DND-41 (cell line): Measurements from ENCODE around the gene CCNY.
A peak's percentile ranks its signal among the peaks of the same experiment; 100 is the strongest.

Experiments
- ATAC-seq: fragments of 200-7000 bp; cut with Tn5 transposase; 3 replicates; pipeline ENCODE4 v1.9.1; 2021; ENCODE audit warnings: low read depth; ENCODE audit not compliant: insufficient read depth
- DNase-seq: peaks from one replicate; pipeline ENCODE4 v3.0.0-alpha.2; 2020
- H2AFZ ChIP-seq: 2 replicates; pipeline ENCODE4 v1.6.0; 2012; ENCODE audit warnings: low read depth, low read length
- H3K27ac ChIP-seq: 2 replicates; pipeline ENCODE4 v1.5.1; 2012; ENCODE audit warnings: low read length, inconsistent platforms
- H3K27me3 ChIP-seq: fragments of 200-600 bp; sonication (generic); 2 replicates; pipeline ENCODE4 v1.6.0; 2012; ENCODE audit warnings: low read length, mild to moderate bottlenecking, inconsistent platforms; ENCODE audit not compliant: insufficient read depth, poor library complexity
- H3K36me3 ChIP-seq: 2 replicates; pipeline ENCODE4 v1.5.1; 2012; ENCODE audit warnings: low read length, inconsistent platforms; ENCODE audit not compliant: insufficient read depth
- H3K4me1 ChIP-seq: 2 replicates; pipeline ENCODE4 v1.5.1; 2012; ENCODE audit warnings: mild to moderate bottlenecking, low read length; ENCODE audit not compliant: insufficient read depth
- H3K4me2 ChIP-seq: 2 replicates; pipeline ENCODE4 v1.6.0; 2012; ENCODE audit warnings: mild to moderate bottlenecking, moderate library complexity, low read length, inconsistent platforms; ENCODE audit not compliant: insufficient read depth
- H3K4me3 ChIP-seq, 2 experiments: fragments of 200-600 bp in 1 of 2; shearing (Covaris generic) in 1 of 2; 2 replicates each; pipeline ENCODE4 v1.5.1; 2012 to 2016; ENCODE audit warnings: inconsistent platforms in 2 of 2, low read length in 2 of 2, mild to moderate bottlenecking in 2 of 2, low read depth in 1 of 2, moderate library complexity in 1 of 2
- H3K79me2 ChIP-seq: 2 replicates; pipeline ENCODE4 v1.6.0; 2012; ENCODE audit warnings: low read length, inconsistent platforms; ENCODE audit not compliant: insufficient read depth
- H3K9ac ChIP-seq: 2 replicates; pipeline ENCODE4 v1.6.0; 2012; ENCODE audit warnings: low read depth, mild to moderate bottlenecking, inconsistent platforms, low read length, moderate library complexity
- H3K9me3 ChIP-seq: 2 replicates; pipeline ENCODE4 v1.5.1; 2012; ENCODE audit warnings: low read length, moderate library complexity, mild to moderate bottlenecking, inconsistent platforms; ENCODE audit not compliant: insufficient read depth, severe bottlenecking
- H4K20me1 ChIP-seq: 2 replicates; pipeline ENCODE4 v1.6.0; 2012; ENCODE audit warnings: low read length; ENCODE audit not compliant: insufficient read depth
- EZH2 ChIP-seq: IDR thresholded peaks from 3 replicates; pipeline ENCODE4 v1.6.1; 2012; ENCODE audit warnings: borderline replicate concordance, low read depth, mild to moderate bottlenecking, moderate library complexity, low read length, inconsistent platforms; ENCODE audit not compliant: severe bottlenecking
- TF ChIP-seq, protein P1 (sequence below): IDR thresholded peaks from 2 replicates; pipeline ENCODE4 v1.5.1; 2012; ENCODE audit warnings: borderline replicate concordance, low read length, moderate library complexity, mild to moderate bottlenecking; ENCODE audit not compliant: poor library complexity, severe bottlenecking; ENCODE audit errors: extremely low read depth

The CCNY gene

DNA sequence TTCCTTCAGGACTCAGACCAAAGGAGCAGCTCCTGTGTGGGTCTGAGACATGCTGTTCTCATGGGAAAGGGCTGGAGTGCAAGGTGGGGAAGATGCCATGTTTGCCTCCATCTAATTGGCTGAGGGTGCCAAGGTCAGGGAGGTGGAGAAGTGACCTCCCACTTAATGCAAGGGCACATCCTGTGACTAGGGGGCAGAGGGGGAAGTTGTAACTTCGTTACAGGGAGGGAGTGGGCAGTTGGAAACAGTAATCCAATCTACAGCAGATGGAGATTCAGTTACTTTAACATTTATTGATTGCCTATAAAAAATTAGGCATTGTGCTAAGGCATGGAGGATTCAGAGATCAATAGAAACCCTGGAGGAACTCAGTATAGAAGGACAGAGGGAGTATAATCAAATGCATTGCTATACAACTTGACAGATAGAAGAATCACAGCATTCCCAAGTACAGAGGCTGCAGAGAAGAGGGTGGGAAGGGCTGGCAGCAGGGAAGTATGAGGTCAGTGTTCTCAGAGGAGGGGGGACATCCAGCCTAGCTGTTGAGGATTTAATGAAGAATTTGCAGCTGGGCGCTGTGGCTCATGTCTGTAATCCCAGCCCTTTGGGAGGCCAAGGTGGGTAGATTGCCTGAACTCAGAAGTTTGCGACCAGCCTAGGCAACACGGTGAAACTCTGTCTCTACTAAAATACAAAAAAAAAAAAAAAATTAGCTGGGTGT is 75.9 kb downstream of the CCNY start:
- Histone ChIP-seq H3K4me1 (peaks cover 11% of the 10 kb centered on the region), H3K27me3 (no peaks in the 10 kb centered on the region), H3K27ac (peak overlapping the region; percentile 30; the same call in 1 of the 2 replicates), H3K79me2 (peaks cover 78% of the 10 kb centered on the region), H3K9me3 (no peaks in the 10 kb centered on the region), H3K36me3 (no peaks in the 10 kb centered on the region), H2AFZ (no peak overlapping the region), H4K20me1 (peaks cover 85% of the 10 kb centered on the region), H3K9ac (no peak overlapping the region), H3K4me3 (no peak overlapping the region), H3K4me2 (no peak overlapping the region)
- ATAC-seq (no peak), DNase-seq (no peak)
- TF ChIP-seq EZH2, result no peak
- TF ChIP-seq, protein P1, sequence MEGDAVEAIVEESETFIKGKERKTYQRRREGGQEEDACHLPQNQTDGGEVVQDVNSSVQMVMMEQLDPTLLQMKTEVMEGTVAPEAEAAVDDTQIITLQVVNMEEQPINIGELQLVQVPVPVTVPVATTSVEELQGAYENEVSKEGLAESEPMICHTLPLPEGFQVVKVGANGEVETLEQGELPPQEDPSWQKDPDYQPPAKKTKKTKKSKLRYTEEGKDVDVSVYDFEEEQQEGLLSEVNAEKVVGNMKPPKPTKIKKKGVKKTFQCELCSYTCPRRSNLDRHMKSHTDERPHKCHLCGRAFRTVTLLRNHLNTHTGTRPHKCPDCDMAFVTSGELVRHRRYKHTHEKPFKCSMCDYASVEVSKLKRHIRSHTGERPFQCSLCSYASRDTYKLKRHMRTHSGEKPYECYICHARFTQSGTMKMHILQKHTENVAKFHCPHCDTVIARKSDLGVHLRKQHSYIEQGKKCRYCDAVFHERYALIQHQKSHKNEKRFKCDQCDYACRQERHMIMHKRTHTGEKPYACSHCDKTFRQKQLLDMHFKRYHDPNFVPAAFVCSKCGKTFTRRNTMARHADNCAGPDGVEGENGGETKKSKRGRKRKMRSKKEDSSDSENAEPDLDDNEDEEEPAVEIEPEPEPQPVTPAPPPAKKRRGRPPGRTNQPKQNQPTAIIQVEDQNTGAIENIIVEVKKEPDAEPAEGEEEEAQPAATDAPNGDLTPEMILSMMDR, result no peak

GRCh38 chr10:35412900-35413491 is 76.7 kb downstream of the CCNY start:
- H2AFZ ChIP-seq, result no peak overlapping the region
- peaks cover 11% of the 10 kb centered on the region for H3K4me1 ChIP-seq
- no peak overlapping the region for H3K4me2 ChIP-seq
- no peaks in the 10 kb centered on the region for H3K9me3 ChIP-seq
- H3K36me3 ChIP-seq, result no peaks in the 10 kb centered on the region
- no peak overlapping the region for H3K4me3 ChIP-seq
- no peak overlapping the region for H3K9ac ChIP-seq
- no peak for DNase-seq
- ATAC-seq, result no peak
- H3K79me2 ChIP-seq, result peaks cover 78% of the 10 kb centered on the region
- TF ChIP-seq, protein P1, result no peak
- no peak for TF ChIP-seq EZH2
- H3K27ac ChIP-seq, result no peak overlapping the region
- H3K27me3 ChIP-seq, result no peaks in the 10 kb centered on the region
- peaks cover 83% of the 10 kb centered on the region for H4K20me1 ChIP-seq

DNA sequence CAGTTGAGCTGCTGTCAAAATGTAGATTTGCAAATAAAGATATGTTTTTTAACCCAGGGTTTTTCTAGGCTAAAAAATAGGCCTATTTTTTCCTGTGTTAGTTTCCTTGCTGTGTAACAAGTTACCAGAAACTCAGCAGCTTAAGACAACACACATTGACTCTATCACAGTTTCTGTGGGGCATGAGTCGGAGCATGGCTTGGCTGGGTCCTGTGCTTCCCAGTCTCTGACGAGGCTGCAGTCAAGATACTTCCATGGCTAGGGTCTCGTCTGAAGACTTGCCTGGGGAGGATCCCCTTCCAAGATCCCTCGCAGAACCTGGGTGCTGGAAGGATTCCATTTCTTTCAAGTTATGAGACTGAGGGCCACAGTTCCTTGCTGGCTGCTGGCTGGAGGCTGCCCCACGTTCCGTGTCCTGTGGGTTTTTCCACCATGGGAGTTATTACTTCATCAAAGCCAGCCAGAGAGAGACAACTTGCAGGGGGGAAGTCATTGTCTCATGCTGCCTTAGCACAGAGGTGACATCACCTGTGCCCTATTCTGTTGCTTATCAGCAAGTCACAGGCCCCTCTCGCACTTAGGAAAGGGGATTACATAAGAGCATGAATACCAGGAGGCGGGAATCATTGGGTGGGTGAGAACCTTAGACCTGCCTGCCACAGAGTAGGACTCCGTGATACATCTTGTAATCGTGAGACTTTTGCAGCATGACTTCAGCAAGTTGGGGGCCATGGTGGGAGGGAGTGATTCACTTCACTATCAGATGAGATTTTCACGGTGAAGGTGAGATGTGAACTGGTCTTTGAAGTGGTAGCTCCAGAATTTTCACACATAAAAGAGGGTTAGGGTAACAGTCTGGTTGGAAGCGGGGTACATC is 77.9 kb downstream of the CCNY start:
- no peaks in the 10 kb centered on the region for H3K9me3 ChIP-seq
- H3K4me3 ChIP-seq, result no peak overlapping the region
- no peak overlapping the region for H3K9ac ChIP-seq
- no peaks in the 10 kb centered on the region for H3K36me3 ChIP-seq
- 0 out of 2 replicates have a peak, but pooled peaks cover 6% of the 10 kb centered on the region for H3K4me1 ChIP-seq
- no peak overlapping the region for H3K27ac ChIP-seq
- ATAC-seq (no peak), DNase-seq (no peak)
- no peak overlapping the region for H2AFZ ChIP-seq
- TF ChIP-seq EZH2, result no peak
- TF ChIP-seq, protein P1, result no peak
- H3K27me3 ChIP-seq, result no peaks in the 10 kb centered on the region
- peaks cover 79% of the 10 kb centered on the region for H4K20me1 ChIP-seq
- H3K4me2 ChIP-seq, result no peak overlapping the region
- H3K79me2 ChIP-seq, result peaks cover 88% of the 10 kb centered on the region
